Stimulated activated naive CD4-positive, alpha-beta T cell treated with Interleukin-2 at 50 U/mL for 16 hours (primary cell): ENCODE data around the gene PDE2A.

Source experiments
- DNase-seq: peaks from one replicate; lab custom pipeline; 2025; lab: John Stamatoyannopoulos, UW

The PDE2A gene

GRCh38 chr11:72613450-72613849, 60.8 kb downstream of the PDE2A start:
- DNase-seq: no peak

- DNase-seq: no peak
Measured at GRCh38 chr11:72609476-72609875, 64.7 kb downstream of the PDE2A start.

GRCh38 chr11:72609045-72609444, 65.2 kb downstream of the PDE2A start:
- no peak for DNase-seq

- DNase-seq: no peak
Measured at GRCh38 chr11:72607496-72607895, 66.7 kb downstream of the PDE2A start.

GRCh38 chr11:72606748-72607468, 67.3 kb downstream of the PDE2A start:
- no peak for DNase-seq

GRCh38 chr11:72605973-72606747, 68.1 kb downstream of the PDE2A start:
- no peak for DNase-seq

- no peak for DNase-seq
Measured at GRCh38 chr11:72604256-72604655, 70.0 kb downstream of the PDE2A start.

- no peak for DNase-seq
Measured at GRCh38 chr11:72602250-72602904, 71.8 kb downstream of the PDE2A start.

GRCh38 chr11:72600557-72600956, 73.7 kb downstream of the PDE2A start:
- no peak for DNase-seq

GRCh38 chr11:72599325-72600117, 74.7 kb downstream of the PDE2A start:
- DNase-seq: no peak

GRCh38 chr11:72598906-72599305, 75.3 kb downstream of the PDE2A start:
- DNase-seq: no peak

- no peak for DNase-seq
Measured at GRCh38 chr11:72598466-72598865, 75.8 kb downstream of the PDE2A start.

- no peak for DNase-seq
Measured at GRCh38 chr11:72597721-72598120, 76.5 kb downstream of the PDE2A start.

- DNase-seq: no peak
Measured at GRCh38 chr11:72595292-72595684, 78.9 kb downstream of the PDE2A start.

- no peak for DNase-seq
Measured at GRCh38 chr11:72594493-72595291, 79.5 kb downstream of the PDE2A start.

- DNase-seq: no peak
Measured at GRCh38 chr11:72592698-72593495, 81.3 kb downstream of the PDE2A start.

- DNase-seq: no peak
Measured at GRCh38 chr11:72591785-72592502, 82.3 kb downstream of the PDE2A start.

- DNase-seq: no peak
Measured at GRCh38 chr11:72591023-72591422, 83.2 kb downstream of the PDE2A start.

- peak; percentile 35 for DNase-seq
Measured at GRCh38 chr11:72589802-72590761, 84.1 kb downstream of the PDE2A start.
